Adrenal gland (tissue), 5 donors: ENCODE data around the gene THRB.

Experiments used
- POLR2A ChIP-seq, 2 donors: fragments of 450-650 bp; IDR thresholded peaks; one replicate each; pipeline ENCODE4 v1.6.1; 2017; ENCODE audit warnings: antibody characterized with exemption in 2 of 2, mild to moderate bottlenecking in 2 of 2, moderate library complexity in 1 of 2
- TF ChIP-seq, protein P1 (sequence below), 6 experiments: fragments of 450-650 bp in 4 of 6; fragments of 200-600 bp in 2 of 6; sonication (generic) in 1 of 6; IDR thresholded peaks; 1 replicate in 5 of 6; 2 replicates in 1 of 6; pipeline versions ENCODE4 v1.5.1 to v1.8.0; 2016 to 2021; ENCODE audit warnings: antibody characterized with exemption in 6 of 6, mild to moderate bottlenecking in 2 of 6, moderate library complexity in 1 of 6
- donor health status: DM: no; HTN: no; CAD: no.

- TF ChIP-seq, protein P1, sequence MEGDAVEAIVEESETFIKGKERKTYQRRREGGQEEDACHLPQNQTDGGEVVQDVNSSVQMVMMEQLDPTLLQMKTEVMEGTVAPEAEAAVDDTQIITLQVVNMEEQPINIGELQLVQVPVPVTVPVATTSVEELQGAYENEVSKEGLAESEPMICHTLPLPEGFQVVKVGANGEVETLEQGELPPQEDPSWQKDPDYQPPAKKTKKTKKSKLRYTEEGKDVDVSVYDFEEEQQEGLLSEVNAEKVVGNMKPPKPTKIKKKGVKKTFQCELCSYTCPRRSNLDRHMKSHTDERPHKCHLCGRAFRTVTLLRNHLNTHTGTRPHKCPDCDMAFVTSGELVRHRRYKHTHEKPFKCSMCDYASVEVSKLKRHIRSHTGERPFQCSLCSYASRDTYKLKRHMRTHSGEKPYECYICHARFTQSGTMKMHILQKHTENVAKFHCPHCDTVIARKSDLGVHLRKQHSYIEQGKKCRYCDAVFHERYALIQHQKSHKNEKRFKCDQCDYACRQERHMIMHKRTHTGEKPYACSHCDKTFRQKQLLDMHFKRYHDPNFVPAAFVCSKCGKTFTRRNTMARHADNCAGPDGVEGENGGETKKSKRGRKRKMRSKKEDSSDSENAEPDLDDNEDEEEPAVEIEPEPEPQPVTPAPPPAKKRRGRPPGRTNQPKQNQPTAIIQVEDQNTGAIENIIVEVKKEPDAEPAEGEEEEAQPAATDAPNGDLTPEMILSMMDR (IDR thresholded peaks at IDR 0.05) = no peak
- TF ChIP-seq POLR2A (IDR thresholded peaks at IDR 0.05) = no peak
These were observed 24.3 kb upstream of the THRB start for GRCh38 chr3:24518990-24519367.
